CD4-positive, alpha-beta T cell (primary cell): ENCODE measurements around the gene PTPRF. TPM values are rescaled to one million over a fixed set of nuclear protein-coding genes. Genes with fewer than 3 reads are reported as not detected.

Source experiments
- ATAC-seq: fragments of 200-7000 bp; cut with Tn5 transposase; one replicate; pipeline ENCODE4 v1.10.0; 2022; ENCODE audit warnings: mild to moderate bottlenecking; ENCODE audit not compliant: poor library complexity
- CTCF ChIA-PET: fragments of 350-600 bp; sonication (Branson Sonifier 250); formaldehyde crosslinking; loops from one replicate; lab custom pipeline; 2021; ENCODE audit warnings: antibody characterized with exemption, inconsistent platforms; lab: Charles Lee
- POLR2A ChIA-PET: fragments of 350-600 bp; sonication (Branson Sonifier 250); formaldehyde crosslinking; loops from one replicate; lab custom pipeline; 2021; ENCODE audit warnings: antibody characterized with exemption, inconsistent platforms; lab: Charles Lee
- DNase-seq, 14 experiments: peaks; one replicate each; pipeline ENCODE4 v3.0.0-alpha.2; 2013 to 2020; ENCODE audit warnings: mixed read lengths in 2 of 14
- H3K27ac ChIP-seq, 2 donors: one replicate each; pipeline versions ENCODE4 v1.5.1 to v1.7.0; 2013; ENCODE audit warnings: low read length in 2 of 2, low read depth in 1 of 2, mild to moderate bottlenecking in 1 of 2
- H3K27me3 ChIP-seq, 2 experiments: 1 replicate in 1 of 2; 2 replicates in 1 of 2; pipeline versions ENCODE4 v1.6.1 to v1.7.0; 2013; ENCODE audit warnings: low read length in 2 of 2, control low read depth in 1 of 2, mild to moderate bottlenecking in 1 of 2, moderate library complexity in 1 of 2; ENCODE audit not compliant: insufficient read depth in 2 of 2, control insufficient read depth in 1 of 2
- H3K36me3 ChIP-seq: one replicate; pipeline ENCODE4 v1.6.1; 2013; ENCODE audit warnings: low read length, control low read depth; ENCODE audit not compliant: insufficient read depth
- H3K4me1 ChIP-seq: one replicate; pipeline ENCODE4 v1.6.1; 2013; ENCODE audit warnings: low read length, control low read depth; ENCODE audit not compliant: insufficient read depth
- H3K4me3 ChIP-seq: one replicate; pipeline ENCODE4 v1.5.1; 2013; ENCODE audit warnings: mild to moderate bottlenecking, low read length, moderate library complexity
- H3K9me3 ChIP-seq, 2 experiments: 1 replicate in 1 of 2; 2 replicates in 1 of 2; pipeline versions ENCODE4 v1.6.1 to v1.7.0; 2013; ENCODE audit warnings: low read length in 2 of 2, mild to moderate bottlenecking in 2 of 2, control low read depth in 1 of 2, moderate library complexity in 1 of 2; ENCODE audit not compliant: control insufficient read depth in 1 of 2, insufficient read depth in 1 of 2
- H3K27ac Mint-ChIP-seq: one replicate; pipeline ENCODE4 v1.8.0; 2020; ENCODE audit warnings: mixed read lengths
- H3K27me3 Mint-ChIP-seq: one replicate; pipeline ENCODE4 v1.8.0; 2021; ENCODE audit warnings: mixed read lengths
- H3K36me3 Mint-ChIP-seq: one replicate; pipeline ENCODE4 v1.8.0; 2021; ENCODE audit warnings: low read depth, mixed read lengths
- H3K4me1 Mint-ChIP-seq: one replicate; pipeline ENCODE4 v1.8.0; 2021; ENCODE audit warnings: low read depth, mixed read lengths
- H3K4me3 Mint-ChIP-seq: one replicate; pipeline ENCODE4 v1.8.0; 2020; ENCODE audit warnings: mild to moderate bottlenecking, mixed read lengths
- H3K9me3 Mint-ChIP-seq: one replicate; pipeline ENCODE4 v1.8.0; 2020; ENCODE audit warnings: mixed read lengths
- CTCF ChIP-seq: fragments of 200-600 bp; IDR thresholded peaks from one replicate; pipeline ENCODE4 v1.8.0; 2022; ENCODE audit warnings: antibody characterized with exemption, mild to moderate bottlenecking
- intact Hi-C, 2 experiments: fragments of 100-400 bp; cut with DNase I in 1 of 2; cut with micrococcal nuclease in 1 of 2; formaldehyde crosslinking; loops; one replicate each; pipeline versions ENCODE4 v1.15.1 to v1.9.0; 2023 to 2025; cut with DNase I, micrococcal nuclease
- total RNA-seq, 174 experiments: library from RNA in 2 of 174; stranded (reverse) in 2 of 174; gene quantifications; one replicate each; pipeline ENCODE4 v1.2.3 and lab custom pipeline; 2021 to 2026

The PTPRF gene
- total RNA-seq, 2 experiments from 2014 or later: 0.14 TPM

- Histone ChIP-seq H3K27ac (no peak overlapping the region), H3K36me3 (no peaks in the 10 kb centered on the region), H3K9me3 (no peaks in the 10 kb centered on the region), H3K27me3 (no peaks in the 10 kb centered on the region), H3K4me3 (no peak overlapping the region), H3K4me1 (no peaks in the 10 kb centered on the region)
- ATAC-seq: no peak
- TF ChIP-seq CTCF: no peak
- H3K27ac Mint-ChIP-seq: no peak overlapping the region
- CTCF ChIA-PET: no interaction called here
- no peaks in the 10 kb centered on the region for H3K9me3 Mint-ChIP-seq
- no peak overlapping the region for H3K4me3 Mint-ChIP-seq
- POLR2A ChIA-PET: no interaction called here
- no peaks in the 10 kb centered on the region for H3K4me1 Mint-ChIP-seq
- intact Hi-C loops: no loop called here
- no peaks in the 10 kb centered on the region for H3K36me3 Mint-ChIP-seq
- H3K27me3 Mint-ChIP-seq: no peaks in the 10 kb centered on the region
- DNase-seq: no peak
These were observed 78.1 kb downstream of the PTPRF start for GRCh38 chr1:43608827-43609226.

- no peak overlapping the region for H3K4me3 ChIP-seq
- Mint-ChIP-seq H3K27me3 (no peaks in the 10 kb centered on the region), H3K9me3 (no peaks in the 10 kb centered on the region), H3K27ac (no peak overlapping the region), H3K36me3 (no peaks in the 10 kb centered on the region), H3K4me1 (no peaks in the 10 kb centered on the region), H3K4me3 (no peak overlapping the region)
- POLR2A ChIA-PET: no interaction called here
- no peak overlapping the region for H3K27ac ChIP-seq
- CTCF ChIA-PET: no interaction called here
- no peaks in the 10 kb centered on the region for H3K9me3 ChIP-seq
- TF ChIP-seq CTCF: no peak
- intact Hi-C loops: no loop called here
- H3K36me3 ChIP-seq: no peaks in the 10 kb centered on the region
- no peaks in the 10 kb centered on the region for H3K27me3 ChIP-seq
- no peaks in the 10 kb centered on the region for H3K4me1 ChIP-seq
- ATAC-seq: no peak
- no peak for DNase-seq
These were observed 79.7 kb downstream of the PTPRF start for GRCh38 chr1:43610339-43610738.

GRCh38 chr1:43611950-43612349 is 81.3 kb downstream of the PTPRF start:
- H3K27me3 Mint-ChIP-seq: no peaks in the 10 kb centered on the region
- POLR2A ChIA-PET: no interaction called here
- H3K9me3 Mint-ChIP-seq: no peaks in the 10 kb centered on the region
- no peaks in the 10 kb centered on the region for H3K27me3 ChIP-seq
- no peaks in the 10 kb centered on the region for H3K4me1 Mint-ChIP-seq
- H3K36me3 ChIP-seq: no peaks in the 10 kb centered on the region
- DNase-seq (no peak), ATAC-seq (no peak)
- H3K9me3 ChIP-seq: no peaks in the 10 kb centered on the region
- H3K4me3 Mint-ChIP-seq: no peak overlapping the region
- intact Hi-C loops: no loop called here
- H3K4me3 ChIP-seq: no peak overlapping the region
- H3K27ac ChIP-seq: no peak overlapping the region
- CTCF ChIA-PET: no interaction called here
- no peak for TF ChIP-seq CTCF
- no peaks in the 10 kb centered on the region for H3K36me3 Mint-ChIP-seq
- H3K27ac Mint-ChIP-seq: no peak overlapping the region
- no peaks in the 10 kb centered on the region for H3K4me1 ChIP-seq
